IMR-90 (cell line): ENCODE data around the gene STON2.

Experiments used
- BHLHE40 ChIP-seq: fragments of 150-350 bp; IDR thresholded peaks from 2 replicates; pipeline ENCODE4 v1.6.1; 2016; ENCODE audit warnings: mild to moderate bottlenecking, low read depth, low read length
- POLR2A ChIP-seq: IDR thresholded peaks from 2 replicates; pipeline ENCODE4 v1.6.1; 2012; ENCODE audit warnings: mild to moderate bottlenecking, low read depth, low read length
- RAD21 ChIP-seq: IDR thresholded peaks from 2 replicates; pipeline ENCODE4 v1.6.1; 2012; ENCODE audit warnings: low read length, improper control_type of control experiment
- TF ChIP-seq, protein P1 (sequence below): conservative IDR thresholded peaks from 2 replicates; pipeline ENCODE4 v1.5.1; 2012; ENCODE audit warnings: mild to moderate bottlenecking, low read depth, low read length, improper control_type of control experiment

DNA sequence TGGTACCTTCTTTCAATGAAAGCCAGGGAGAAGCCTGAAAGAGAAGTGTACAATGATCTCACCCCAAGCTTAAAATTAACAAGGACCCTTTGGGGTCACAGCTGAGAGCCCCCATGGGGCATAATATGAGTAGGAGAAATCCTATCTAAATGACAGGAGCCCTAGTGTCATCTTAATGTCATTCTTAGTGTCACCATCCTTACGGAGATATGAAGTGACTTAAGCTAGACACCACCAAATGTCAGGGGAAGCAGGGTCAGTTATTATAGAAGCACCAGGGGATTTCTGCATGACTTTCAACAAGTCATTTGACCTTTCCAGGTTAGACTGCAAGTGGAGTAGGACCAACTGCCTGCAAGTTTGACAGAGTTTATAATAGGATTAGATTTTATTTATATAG, 28.9 kb upstream of the STON2 start:
- TF ChIP-seq, protein P1, sequence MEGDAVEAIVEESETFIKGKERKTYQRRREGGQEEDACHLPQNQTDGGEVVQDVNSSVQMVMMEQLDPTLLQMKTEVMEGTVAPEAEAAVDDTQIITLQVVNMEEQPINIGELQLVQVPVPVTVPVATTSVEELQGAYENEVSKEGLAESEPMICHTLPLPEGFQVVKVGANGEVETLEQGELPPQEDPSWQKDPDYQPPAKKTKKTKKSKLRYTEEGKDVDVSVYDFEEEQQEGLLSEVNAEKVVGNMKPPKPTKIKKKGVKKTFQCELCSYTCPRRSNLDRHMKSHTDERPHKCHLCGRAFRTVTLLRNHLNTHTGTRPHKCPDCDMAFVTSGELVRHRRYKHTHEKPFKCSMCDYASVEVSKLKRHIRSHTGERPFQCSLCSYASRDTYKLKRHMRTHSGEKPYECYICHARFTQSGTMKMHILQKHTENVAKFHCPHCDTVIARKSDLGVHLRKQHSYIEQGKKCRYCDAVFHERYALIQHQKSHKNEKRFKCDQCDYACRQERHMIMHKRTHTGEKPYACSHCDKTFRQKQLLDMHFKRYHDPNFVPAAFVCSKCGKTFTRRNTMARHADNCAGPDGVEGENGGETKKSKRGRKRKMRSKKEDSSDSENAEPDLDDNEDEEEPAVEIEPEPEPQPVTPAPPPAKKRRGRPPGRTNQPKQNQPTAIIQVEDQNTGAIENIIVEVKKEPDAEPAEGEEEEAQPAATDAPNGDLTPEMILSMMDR: no peak
- TF ChIP-seq RAD21 (no peak), POLR2A (no peak), BHLHE40 (no peak)
